H9 (cell line): ENCODE results near the gene ARHGAP11A. TPM values are rescaled to one million over a fixed set of nuclear protein-coding genes. Genes with fewer than 3 reads are reported as not detected.

Experiments used
- DNase-seq: peaks from one replicate; pipeline ENCODE4 v3.0.0-alpha.2; 2017
- H2AFZ ChIP-seq: one replicate; pipeline ENCODE4 v1.6.1; 2013; ENCODE audit warnings: mild to moderate bottlenecking, low read length, control low read depth, moderate library complexity
- H2AK5ac ChIP-seq: 2 replicates; pipeline ENCODE4 v1.6.1; 2013; ENCODE audit warnings: low read length, control low read depth, mixed read lengths; ENCODE audit not compliant: insufficient read length
- H2BK120ac ChIP-seq: one replicate; pipeline ENCODE4 v1.6.1; 2013; ENCODE audit warnings: low read depth, mild to moderate bottlenecking, low read length, control low read depth, inconsistent platforms; ENCODE audit not compliant: poor library complexity, severe bottlenecking
- H2BK12ac ChIP-seq: 2 replicates; pipeline ENCODE4 v1.6.1; 2013; ENCODE audit warnings: low read length, control low read depth, mixed read lengths, low read depth; ENCODE audit not compliant: insufficient read length
- H2BK15ac ChIP-seq: 2 replicates; pipeline ENCODE4 v1.6.1; 2013; ENCODE audit warnings: low read depth, low read length, control low read depth
- H2BK20ac ChIP-seq: one replicate; pipeline ENCODE4 v1.6.1; 2013; ENCODE audit warnings: low read depth, mild to moderate bottlenecking, low read length, control low read depth, inconsistent platforms; ENCODE audit not compliant: poor library complexity, severe bottlenecking
- H2BK5ac ChIP-seq: 2 replicates; pipeline ENCODE4 v1.6.1; 2013; ENCODE audit warnings: low read length, control low read depth, mixed read lengths; ENCODE audit not compliant: insufficient read length
- H3K14ac ChIP-seq: 2 replicates; pipeline ENCODE4 v1.6.1; 2013; ENCODE audit warnings: low read length, control low read depth; ENCODE audit not compliant: insufficient read depth
- H3K18ac ChIP-seq: 2 replicates; pipeline ENCODE4 v1.6.1; 2013; ENCODE audit warnings: low read depth, mild to moderate bottlenecking, mixed read lengths, low read length, control low read depth; ENCODE audit not compliant: insufficient read length
- H3K23ac ChIP-seq: 2 replicates; pipeline ENCODE4 v1.6.1; 2013; ENCODE audit warnings: low read length, control low read depth, mixed read lengths, low read depth; ENCODE audit not compliant: insufficient read length
- H3K23me2 ChIP-seq: 2 replicates; pipeline ENCODE4 v1.6.1; 2013; ENCODE audit warnings: low read depth, mild to moderate bottlenecking, mixed read lengths, low read length, control low read depth; ENCODE audit not compliant: insufficient read length, poor library complexity, severe bottlenecking
- H3K27ac ChIP-seq: 2 replicates; pipeline ENCODE4 v1.5.1; 2013; ENCODE audit warnings: low read length, control low read depth, mixed read lengths, low read depth; ENCODE audit not compliant: insufficient read length
- H3K27me3 ChIP-seq: 2 replicates; pipeline ENCODE4 v1.6.1; 2013; ENCODE audit warnings: low read length, control low read depth, inconsistent platforms; ENCODE audit not compliant: insufficient read depth
- H3K4ac ChIP-seq: 2 replicates; pipeline ENCODE4 v1.6.1; 2013; ENCODE audit warnings: low read depth, mild to moderate bottlenecking, control low read depth, inconsistent platforms, low read length, moderate library complexity
- H3K4me1 ChIP-seq: 2 replicates; pipeline ENCODE4 v1.6.1; 2013; ENCODE audit warnings: low read length, control low read depth, inconsistent platforms; ENCODE audit not compliant: insufficient read depth
- H3K4me2 ChIP-seq: 2 replicates; pipeline ENCODE4 v1.6.1; 2013; ENCODE audit warnings: low read length, control low read depth, mixed read lengths; ENCODE audit not compliant: insufficient read length, insufficient read depth
- H3K56ac ChIP-seq: 2 replicates; pipeline ENCODE4 v1.6.1; 2013; ENCODE audit warnings: low read depth, mild to moderate bottlenecking, mixed read lengths, low read length, control low read depth; ENCODE audit not compliant: insufficient read length
- H3K79me1 ChIP-seq: 2 replicates; pipeline ENCODE4 v1.6.1; 2013; ENCODE audit warnings: low read depth, mild to moderate bottlenecking, moderate library complexity, low read length, control low read depth, inconsistent platforms; ENCODE audit not compliant: insufficient read depth, poor library complexity, severe bottlenecking
- H3K79me2 ChIP-seq: 2 replicates; pipeline ENCODE4 v1.6.1; 2013; ENCODE audit warnings: low read length, control low read depth, inconsistent platforms; ENCODE audit not compliant: insufficient read depth
- H3K9ac ChIP-seq: 2 replicates; pipeline ENCODE4 v1.6.1; 2013; ENCODE audit warnings: low read length, control low read depth, mixed read lengths; ENCODE audit not compliant: insufficient read length; ENCODE audit errors: extremely low read depth
- H3K9me3 ChIP-seq: one replicate; pipeline ENCODE4 v1.6.1; 2013; ENCODE audit warnings: low read depth, low read length, inconsistent platforms; ENCODE audit not compliant: control insufficient read depth
- H3T11ph ChIP-seq: one replicate; pipeline ENCODE4 v1.6.1; 2013; ENCODE audit warnings: mild to moderate bottlenecking, low read length, control low read depth, inconsistent platforms
- H4K20me1 ChIP-seq: one replicate; pipeline ENCODE4 v1.6.1; 2013; ENCODE audit not compliant: control insufficient read depth, insufficient read length, insufficient read depth
- H4K5ac ChIP-seq: 2 replicates; pipeline ENCODE4 v1.6.1; 2013; ENCODE audit warnings: low read depth, mild to moderate bottlenecking, mixed read lengths, low read length, control low read depth; ENCODE audit not compliant: insufficient read length
- H4K8ac ChIP-seq: replicated peaks from 2 replicates; pipeline ENCODE4 v1.6.1; 2013; ENCODE audit warnings: low read length, control low read depth, mixed read lengths, low read depth; ENCODE audit not compliant: insufficient read length
- H4K91ac ChIP-seq: 2 replicates; pipeline ENCODE4 v1.6.1; 2013; ENCODE audit warnings: low read depth, mild to moderate bottlenecking, moderate library complexity, mixed read lengths, low read length, control low read depth; ENCODE audit not compliant: insufficient read length
- H3K27ac Mint-ChIP-seq, 3 experiments: 2 replicates in 2 of 3; 3 replicates in 1 of 3; pipeline ENCODE4 v1.8.0; 2020 to 2021; ENCODE audit warnings: mixed read lengths in 3 of 3, mild to moderate bottlenecking in 1 of 3, moderate library complexity in 1 of 3
- H3K27me3 Mint-ChIP-seq: 2 replicates; pipeline ENCODE4 v1.8.0; 2021; ENCODE audit warnings: low read depth, mild to moderate bottlenecking, moderate library complexity, mixed read lengths
- H3K36me3 Mint-ChIP-seq, 3 experiments: 2 replicates in 2 of 3; 3 replicates in 1 of 3; pipeline ENCODE4 v1.8.0; 2020 to 2021; ENCODE audit warnings: low read depth in 3 of 3, mixed read lengths in 3 of 3; ENCODE audit not compliant: insufficient read depth in 1 of 3
- H3K4me1 Mint-ChIP-seq, 2 experiments: 2 replicates each; pipeline ENCODE4 v1.8.0; 2020; ENCODE audit warnings: mixed read lengths in 2 of 2
- H3K4me3 Mint-ChIP-seq, 2 experiments: 2 replicates in 1 of 2; 3 replicates in 1 of 2; pipeline ENCODE4 v1.8.0; 2020 to 2021; ENCODE audit warnings: mild to moderate bottlenecking in 2 of 2, mixed read lengths in 2 of 2, moderate library complexity in 1 of 2
- H3K9me3 Mint-ChIP-seq, 2 experiments: 2 replicates in 1 of 2; 3 replicates in 1 of 2; pipeline ENCODE4 v1.8.0; 2020; ENCODE audit warnings: mild to moderate bottlenecking in 2 of 2, mixed read lengths in 2 of 2, moderate library complexity in 1 of 2
- WGBS: extraction: QIAGEN DNeasy Blood & Tissue Kit; methylation state at CpG from one replicate; pipeline ENCODE4 v1.1.7; 2013; ENCODE audit warnings: missing lambda C conversion rate, low lambda C conversion rate, mixed read lengths; ENCODE audit not compliant: insufficient read length; ENCODE audit errors: extremely low coverage; 5-methylcytosine and 5-hydroxymethylcytosine counted together
- total RNA-seq: library from RNA; stranded (reverse); gene quantifications from 2 replicates; pipeline ENCODE4 v1.2.1, GENCODE V29; 2021
- TF ChIP-seq, protein P1 (sequence below): fragments of 200-600 bp; sonication (generic); conservative IDR thresholded peaks from 3 replicates; pipeline ENCODE4 v1.8.0; 2021; ENCODE audit warnings: antibody characterized with exemption, mild to moderate bottlenecking

ARHGAP11A gene
- total RNA-seq, 1 experiment from 2014 or later = 94.4 TPM

DNA sequence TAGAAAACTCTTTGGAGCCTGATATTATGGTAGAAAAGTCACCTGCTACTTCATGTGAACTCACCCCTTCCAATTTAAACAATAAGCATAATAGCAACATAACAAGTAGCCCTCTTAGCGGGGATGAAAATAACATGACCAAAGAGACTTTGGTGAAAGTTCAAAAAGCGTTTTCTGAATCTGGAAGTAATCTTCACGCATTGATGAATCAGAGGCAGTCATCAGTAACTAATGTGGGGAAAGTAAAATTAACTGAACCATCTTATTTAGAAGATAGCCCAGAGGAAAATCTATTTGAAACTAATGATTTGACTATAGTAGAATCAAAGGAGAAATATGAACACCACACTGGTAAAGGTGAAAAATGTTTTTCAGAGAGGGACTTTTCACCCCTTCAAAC is 21.1 kb downstream of the ARHGAP11A start:
- no peaks in the 10 kb centered on the region for H3K79me1 ChIP-seq
- no peak overlapping the region for H2BK15ac ChIP-seq
- Mint-ChIP-seq H3K4me3 (no peak overlapping the region), H3K9me3 (no peaks in the 10 kb centered on the region), H3K4me1 (peaks cover 4% of the 10 kb centered on the region in 2 experiments), H3K36me3 (peaks cover 27 to 53% (median 49%) of the 10 kb centered on the region in 3 experiments), H3K27ac (no peak overlapping the region), H3K27me3 (no peaks in the 10 kb centered on the region)
- no peak overlapping the region for H3K14ac ChIP-seq
- no CpG with 5 or more reads among the region's 3 CpGs for WGBS
- H3K4ac ChIP-seq = no peak overlapping the region
- H3K9ac ChIP-seq = no peak overlapping the region
- no peak overlapping the region for H2AK5ac ChIP-seq
- no peaks in the 10 kb centered on the region for H3K9me3 ChIP-seq
- no peak overlapping the region for H3K18ac ChIP-seq
- H3T11ph ChIP-seq = no peak overlapping the region
- no peak overlapping the region for H3K23ac ChIP-seq
- H3K23me2 ChIP-seq = no peaks in the 10 kb centered on the region
- H4K91ac ChIP-seq = no peak overlapping the region
- H2AFZ ChIP-seq = no peak overlapping the region
- H2BK12ac ChIP-seq = no peak overlapping the region
- H3K79me2 ChIP-seq = no peaks in the 10 kb centered on the region
- H4K20me1 ChIP-seq = no peaks in the 10 kb centered on the region
- TF ChIP-seq, protein P1, sequence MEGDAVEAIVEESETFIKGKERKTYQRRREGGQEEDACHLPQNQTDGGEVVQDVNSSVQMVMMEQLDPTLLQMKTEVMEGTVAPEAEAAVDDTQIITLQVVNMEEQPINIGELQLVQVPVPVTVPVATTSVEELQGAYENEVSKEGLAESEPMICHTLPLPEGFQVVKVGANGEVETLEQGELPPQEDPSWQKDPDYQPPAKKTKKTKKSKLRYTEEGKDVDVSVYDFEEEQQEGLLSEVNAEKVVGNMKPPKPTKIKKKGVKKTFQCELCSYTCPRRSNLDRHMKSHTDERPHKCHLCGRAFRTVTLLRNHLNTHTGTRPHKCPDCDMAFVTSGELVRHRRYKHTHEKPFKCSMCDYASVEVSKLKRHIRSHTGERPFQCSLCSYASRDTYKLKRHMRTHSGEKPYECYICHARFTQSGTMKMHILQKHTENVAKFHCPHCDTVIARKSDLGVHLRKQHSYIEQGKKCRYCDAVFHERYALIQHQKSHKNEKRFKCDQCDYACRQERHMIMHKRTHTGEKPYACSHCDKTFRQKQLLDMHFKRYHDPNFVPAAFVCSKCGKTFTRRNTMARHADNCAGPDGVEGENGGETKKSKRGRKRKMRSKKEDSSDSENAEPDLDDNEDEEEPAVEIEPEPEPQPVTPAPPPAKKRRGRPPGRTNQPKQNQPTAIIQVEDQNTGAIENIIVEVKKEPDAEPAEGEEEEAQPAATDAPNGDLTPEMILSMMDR = no peak
- H3K4me1 ChIP-seq = no peaks in the 10 kb centered on the region
- no peaks in the 10 kb centered on the region for H3K27me3 ChIP-seq
- no peak overlapping the region for H3K27ac ChIP-seq
- DNase-seq = no peak
- H2BK120ac ChIP-seq = no peak overlapping the region
- H4K5ac ChIP-seq = no peak overlapping the region
- H3K4me2 ChIP-seq = no peak overlapping the region
- H3K56ac ChIP-seq = no peak overlapping the region
- no peak overlapping the region for H2BK5ac ChIP-seq
- H4K8ac ChIP-seq = no peak overlapping the region
- no peak overlapping the region for H2BK20ac ChIP-seq
